MCF 10A (cell line): ENCODE measurements around the gene SUSD1. TPM values are rescaled to one million over a fixed set of nuclear protein-coding genes. Genes with fewer than 3 reads are reported as not detected.
A peak's percentile ranks its signal among the peaks of the same experiment; 100 is the strongest.

Experiments
- BruUV-seq: library from RNA; stranded (reverse); fragments of 400-500 nt; replicated peaks from 2 replicates; lab custom pipeline; 2021; lab: Mats Ljungman, UMichigan
- CTCF ChIA-PET: fragments of 300-600 bp; sonication (Branson Sonifier 250); formaldehyde crosslinking; extraction: SDS; loops from one replicate; lab custom pipeline; 2021; ENCODE audit warnings: antibody characterized with exemption, inconsistent platforms; lab: Yijun Ruan, JAX
- POLR2A ChIA-PET: fragments of 300-600, 350-650 bp; sonication (Branson Sonifier 250); formaldehyde crosslinking; extraction: SDS; loops from one replicate; lab custom pipeline; 2020; ENCODE audit warnings: antibody characterized with exemption, inconsistent platforms; lab: Yijun Ruan, JAX
- DNase-seq: peaks from one replicate; pipeline ENCODE4 v3.0.0-alpha.2; 2018; ENCODE audit not compliant: unreplicated experiment
- H3K27ac Mint-ChIP-seq: one replicate; pipeline ENCODE4 v1.8.0; 2022; ENCODE audit warnings: mild to moderate bottlenecking, low read depth, mixed read lengths; ENCODE audit not compliant: unreplicated experiment
- H3K27me3 Mint-ChIP-seq: one replicate; pipeline ENCODE4 v1.8.0; 2022; ENCODE audit warnings: mixed read lengths; ENCODE audit not compliant: insufficient read depth, unreplicated experiment
- H3K36me3 Mint-ChIP-seq: one replicate; pipeline ENCODE4 v1.8.0; 2022; ENCODE audit warnings: mild to moderate bottlenecking, moderate library complexity, mixed read lengths; ENCODE audit not compliant: insufficient read depth, unreplicated experiment
- H3K4me1 Mint-ChIP-seq: one replicate; pipeline ENCODE4 v1.8.0; 2022; ENCODE audit warnings: mixed read lengths; ENCODE audit not compliant: insufficient read depth, unreplicated experiment
- H3K4me3 Mint-ChIP-seq: one replicate; pipeline ENCODE4 v1.8.0; 2022; ENCODE audit warnings: mild to moderate bottlenecking, moderate library complexity, mixed read lengths; ENCODE audit not compliant: unreplicated experiment
- H3K9me3 Mint-ChIP-seq: one replicate; pipeline ENCODE4 v1.8.0; 2022; ENCODE audit warnings: mixed read lengths; ENCODE audit not compliant: unreplicated experiment
- CTCF ChIP-seq: fragments of 200-600 bp; IDR thresholded peaks from one replicate; pipeline ENCODE4 v1.8.0; 2022; ENCODE audit warnings: antibody characterized with exemption, mild to moderate bottlenecking; ENCODE audit not compliant: unreplicated experiment
- intact Hi-C: fragments of 100-400 bp; cut with micrococcal nuclease; formaldehyde crosslinking; loops from 2 replicates; pipeline ENCODE4 v1.14.1; 2022
- total RNA-seq: library from RNA; stranded (reverse); gene quantifications from 2 replicates; pipeline ENCODE4 v1.2.3, GENCODE V29; 2022

Gene SUSD1
- total RNA-seq, 1 experiment from 2014 or later, result 2.0 TPM

- no peak for DNase-seq
- intact Hi-C loops, result loop anchor here (10.0 kb wide), 1 partner anchor 153 kb away; the partner anchor contains the start of gene UGCG
- H3K9me3 Mint-ChIP-seq, result peaks cover 10% of the 10 kb centered on the region
- H3K27ac Mint-ChIP-seq, result no peak overlapping the region
- BruUV-seq, result no TSS peak
- H3K4me1 Mint-ChIP-seq, result peaks cover 43% of the 10 kb centered on the region
- H3K36me3 Mint-ChIP-seq, result no peaks in the 10 kb centered on the region
- H3K27me3 Mint-ChIP-seq, result no peaks in the 10 kb centered on the region
- no peak overlapping the region for H3K4me3 Mint-ChIP-seq
- TF ChIP-seq CTCF, result no peak
- CTCF ChIA-PET, result interaction anchor here (0.9 to 1.2 kb wide), 3 partner anchors 13 to 266 kb away, joined by 3 to 9 read pairs (median 3); no protein-coding TSS in a partner anchor
- POLR2A ChIA-PET, result interaction anchor here (1.9 to 3.6 kb wide), 6 partner anchors 13 to 151 kb away, joined by 4 to 15 read pairs (median 6); partner anchors contain the start of gene UGCG
These were observed 127.5 kb downstream of the SUSD1 start for GRCh38 chr9:112047538-112048066.

- CTCF ChIA-PET, result interaction anchor here (0.6 to 0.7 kb wide), 4 partner anchors 50 to 552 kb away, joined by 3 read pairs; no protein-coding TSS in a partner anchor
- DNase-seq, result peak; percentile 83
These were observed 128.9 kb downstream of the SUSD1 start for GRCh38 chr9:112046181-112046580.

GRCh38 chr9:112044881-112045280 is 130.2 kb downstream of the SUSD1 start:
- peaks cover 6% of the 10 kb centered on the region for H3K36me3 Mint-ChIP-seq
- H3K27ac Mint-ChIP-seq, result no peak overlapping the region
- no peak overlapping the region for H3K4me3 Mint-ChIP-seq
- ChIA-PET POLR2A (interaction anchor here (0.6 to 3.6 kb wide), 2 partner anchors 20 to 148 kb away, joined by 3 to 12 read pairs; partner anchors contain the start of gene UGCG), CTCF (interaction anchor here (0.7 to 1.1 kb wide), 2 partner anchors 31 to 445 kb away, joined by 3 read pairs; partner anchors contain the start of gene PTGR1)
- H3K27me3 Mint-ChIP-seq, result no peaks in the 10 kb centered on the region
- peaks cover 63% of the 10 kb centered on the region for H3K4me1 Mint-ChIP-seq
- no peak for TF ChIP-seq CTCF
- intact Hi-C loops, result loop anchor here (10.0 kb wide), 1 partner anchor 150 kb away; the partner anchor contains the start of gene UGCG
- peaks cover 10% of the 10 kb centered on the region for H3K9me3 Mint-ChIP-seq
- BruUV-seq, result no TSS peak
- no peak for DNase-seq

More at GRCh38 chr9:112046181-112046580, 128.9 kb downstream of the SUSD1 start:
- Mint-ChIP-seq H3K4me1 (peaks cover 55% of the 10 kb centered on the region), H3K36me3 (peaks cover 6% of the 10 kb centered on the region), H3K27me3 (no peaks in the 10 kb centered on the region), H3K27ac (no peak overlapping the region), H3K9me3 (peaks cover 10% of the 10 kb centered on the region), H3K4me3 (no peak overlapping the region)
- BruUV-seq, result no TSS peak
- intact Hi-C loops, result loop anchor here (10.0 kb wide), 1 partner anchor 151 kb away; the partner anchor contains the start of gene UGCG
- TF ChIP-seq CTCF, result no peak
- POLR2A ChIA-PET, result interaction anchor here (0.7 to 3.6 kb wide), 11 partner anchors 12 to 149 kb away, joined by 3 to 15 read pairs (median 5); partner anchors contain the start of gene UGCG

GRCh38 chr9:112044186-112044585 is 130.9 kb downstream of the SUSD1 start:
- H3K27me3 Mint-ChIP-seq, result no peaks in the 10 kb centered on the region
- peaks cover 58% of the 10 kb centered on the region for H3K4me1 Mint-ChIP-seq
- ChIA-PET CTCF (interaction anchor here (1.1 kb wide), 1 partner anchor 31 kb away, joined by 3 read pairs; no protein-coding TSS in a partner anchor), POLR2A (interaction anchor here (3.6 kb wide), 1 partner anchor 147 kb away, joined by 12 read pairs; the partner anchor contains the start of gene UGCG)
- H3K36me3 Mint-ChIP-seq, result peaks cover 6% of the 10 kb centered on the region
- H3K4me3 Mint-ChIP-seq, result no peak overlapping the region
- peaks cover 10% of the 10 kb centered on the region for H3K9me3 Mint-ChIP-seq
- TF ChIP-seq CTCF, result no peak
- no TSS peak for BruUV-seq
- intact Hi-C loops, result loop anchor here (10.0 kb wide), 1 partner anchor 149 kb away; the partner anchor contains the start of gene UGCG
- no peak overlapping the region for H3K27ac Mint-ChIP-seq
- DNase-seq, result no peak
